HG03108 (cell line): ENCODE measurements around the gene TYW1.
A peak's percentile ranks its signal among the peaks of the same experiment; 100 is the strongest.
"Not testable (repeated sequence)": the region's sequence is repeated elsewhere in the genome, so short reads cannot be mapped to it uniquely, and the experiment has no call there.

Experiments used
- ATAC-seq: cut with Tn5 transposase; IDR thresholded peaks from one replicate; pipeline ENCODE4 v1.9.1; 2021; ENCODE audit warnings: moderate library complexity; ENCODE audit not compliant: unreplicated experiment

The TYW1 gene

GRCh38 chr7:67184912-67185659 is 188.5 kb downstream of the TYW1 start:
- peak; percentile 27 for ATAC-seq

GRCh38 chr7:67185660-67186129 is 189.1 kb downstream of the TYW1 start:
- ATAC-seq: peak; percentile 71

- ATAC-seq: not testable (repeated sequence)
These were observed 192.5 kb downstream of the TYW1 start for GRCh38 chr7:67189160-67189559.

GRCh38 chr7:67189801-67190465 is 193.3 kb downstream of the TYW1 start:
- ATAC-seq: not testable (repeated sequence)

GRCh38 chr7:67191002-67191720 is 194.5 kb downstream of the TYW1 start:
- ATAC-seq: not testable (repeated sequence)

GRCh38 chr7:67192123-67192702 is 195.6 kb downstream of the TYW1 start:
- ATAC-seq: not testable (repeated sequence)

- ATAC-seq: not testable (repeated sequence)
These were observed 196.4 kb downstream of the TYW1 start for GRCh38 chr7:67192889-67193613.

GRCh38 chr7:67196176-67196575 is 199.5 kb downstream of the TYW1 start:
- not testable (repeated sequence) for ATAC-seq

GRCh38 chr7:67198865-67199526 is 202.4 kb downstream of the TYW1 start:
- ATAC-seq: not testable (repeated sequence)

- not testable (repeated sequence) for ATAC-seq
These were observed 209.1 kb downstream of the TYW1 start for GRCh38 chr7:67205772-67206171.

- no peak for ATAC-seq
These were observed 209.8 kb downstream of the TYW1 start for GRCh38 chr7:67206452-67206851.

- not testable (repeated sequence) for ATAC-seq
These were observed 212.0 kb downstream of the TYW1 start for GRCh38 chr7:67208656-67209055.

GRCh38 chr7:67209256-67209655 is 212.6 kb downstream of the TYW1 start:
- ATAC-seq: no peak

- ATAC-seq: no peak
These were observed 213.9 kb downstream of the TYW1 start for GRCh38 chr7:67210567-67210966.

GRCh38 chr7:67211650-67212330 is 215.2 kb downstream of the TYW1 start:
- not testable (repeated sequence) for ATAC-seq

GRCh38 chr7:67213038-67213437 is 216.4 kb downstream of the TYW1 start:
- not testable (repeated sequence) for ATAC-seq

GRCh38 chr7:67223551-67223950 is 226.9 kb downstream of the TYW1 start:
- ATAC-seq: not testable (repeated sequence)

GRCh38 chr7:67226340-67226907 is 229.8 kb downstream of the TYW1 start:
- not testable (repeated sequence) for ATAC-seq

- not testable (repeated sequence) for ATAC-seq
These were observed 230.3 kb downstream of the TYW1 start for GRCh38 chr7:67226967-67227366.
